ENCODE results near the gene SGSM2.

Gene SGSM2

DNA sequence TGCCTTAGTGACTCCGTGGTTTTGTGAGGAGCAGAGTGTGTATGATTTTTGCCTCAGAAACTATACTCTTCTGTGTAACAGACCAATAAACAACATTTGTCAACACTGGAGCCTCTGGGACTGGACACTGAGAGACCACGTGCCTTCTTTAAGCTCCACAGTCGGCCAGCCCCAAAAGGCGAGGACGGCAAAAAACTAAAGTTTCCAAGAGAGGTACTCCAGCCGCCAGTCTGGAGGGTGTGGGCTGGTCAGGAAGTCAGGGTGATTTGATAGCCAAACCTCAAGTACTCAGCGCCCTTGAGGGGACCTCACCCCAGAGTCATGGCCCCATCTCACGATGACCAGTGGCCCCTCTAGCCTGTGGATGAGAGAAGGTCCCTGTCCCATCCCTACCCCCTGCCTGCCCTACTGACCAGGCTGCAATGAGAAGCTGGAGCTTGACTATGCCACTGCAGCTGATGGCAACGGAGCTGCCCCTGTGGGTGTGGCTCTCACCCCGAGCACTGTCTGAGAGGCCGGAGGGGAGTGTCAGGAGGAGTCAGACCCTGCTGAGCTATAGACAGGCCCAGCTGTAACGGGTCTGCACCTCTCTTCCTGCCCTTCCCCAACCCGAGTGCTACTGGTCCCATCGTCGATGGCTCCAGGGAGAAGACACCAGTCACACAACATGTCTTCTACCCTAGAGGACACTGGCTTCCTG is 43.8 kb downstream of the SGSM2 start:
- peaks cover 0 to 29% (median 0%) of the 10 kb centered on the region in 11 experiments; a peak in 6 of 22 replicates for H4K20me1 ChIP-seq
- no peak for TF ChIP-seq Cebpa-rat (IDR thresholded peaks at IDR 0.05)
- peak overlapping the region in 10 of 11 experiments; percentile 3 to 52 (median 41); a peak in 10 of 22 replicates for H3K9ac ChIP-seq
- peaks cover 6 to 54% (median 24%) of the 10 kb centered on the region in 10 experiments; a peak in 18 of 20 replicates for H3K4me1 ChIP-seq
- peaks cover 49 to 84% (median 65%) of the 10 kb centered on the region in 11 experiments for H3K36me3 ChIP-seq
- H3K4me3 ChIP-seq = no peak overlapping the region
- no peaks in the 10 kb centered on the region for H3K9me3 ChIP-seq (replicated peaks in 1 of 11)
- no peak overlapping the region for H3K4me2 ChIP-seq
- H3K27me3 ChIP-seq = no peaks in the 10 kb centered on the region
- H3K27ac ChIP-seq = peak overlapping the region in 6 of 11 experiments; percentile 30 to 73 (median 43); a peak in 11 of 22 replicates

DNA sequence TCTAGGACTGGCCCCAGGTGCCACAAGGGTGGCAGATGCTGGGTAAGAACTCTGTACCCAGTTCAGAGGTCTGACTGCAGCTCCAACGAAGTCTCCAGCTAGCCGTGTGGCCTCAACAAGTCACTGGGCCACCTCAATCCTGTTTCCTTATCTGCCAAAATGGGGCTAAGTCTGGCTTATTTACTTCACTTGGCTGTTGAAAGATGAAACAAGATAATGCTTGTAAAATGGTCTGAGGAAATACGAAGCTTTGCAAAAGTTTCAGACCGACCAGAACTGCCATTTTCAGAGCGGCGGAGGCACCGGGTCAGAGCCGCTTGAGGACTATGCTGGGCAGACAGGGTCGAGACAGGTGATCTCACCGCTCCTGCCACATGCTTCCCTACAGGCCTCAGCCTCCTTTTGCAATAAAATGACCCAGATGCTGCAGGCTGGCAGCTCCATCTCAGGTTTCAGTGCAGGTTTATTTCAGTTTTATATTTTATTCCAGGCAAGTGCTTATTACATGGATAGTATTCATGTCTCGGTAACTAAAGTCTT is 46.4 kb downstream of the SGSM2 start:
- H3K9me3 ChIP-seq (replicated peaks in 1 of 11) = no peaks in the 10 kb centered on the region
- H4K20me1 ChIP-seq = peaks cover 0 to 34% (median 3%) of the 10 kb centered on the region in 11 experiments; a peak in 8 of 22 replicates
- no peak for TF ChIP-seq Cebpa-rat (IDR thresholded peaks at IDR 0.05)
- no peaks in the 10 kb centered on the region for H3K27me3 ChIP-seq
- H3K36me3 ChIP-seq = peaks cover 55 to 83% (median 67%) of the 10 kb centered on the region in 11 experiments
- H3K4me3 ChIP-seq = no peak overlapping the region
- H3K9ac ChIP-seq = peak overlapping the region; percentile 19 to 72 (median 55); a peak in 19 of 22 replicates
- H3K4me1 ChIP-seq = peaks cover 6 to 74% (median 42%) of the 10 kb centered on the region in 10 experiments; a peak in 19 of 20 replicates
- H3K27ac ChIP-seq = peak overlapping the region in 10 of 11 experiments; percentile 35 to 73 (median 62); a peak in 19 of 22 replicates
- peak overlapping the region in 7 of 11 experiments; percentile 44 to 76 (median 53); a peak in 9 of 22 replicates for H3K4me2 ChIP-seq

DNA sequence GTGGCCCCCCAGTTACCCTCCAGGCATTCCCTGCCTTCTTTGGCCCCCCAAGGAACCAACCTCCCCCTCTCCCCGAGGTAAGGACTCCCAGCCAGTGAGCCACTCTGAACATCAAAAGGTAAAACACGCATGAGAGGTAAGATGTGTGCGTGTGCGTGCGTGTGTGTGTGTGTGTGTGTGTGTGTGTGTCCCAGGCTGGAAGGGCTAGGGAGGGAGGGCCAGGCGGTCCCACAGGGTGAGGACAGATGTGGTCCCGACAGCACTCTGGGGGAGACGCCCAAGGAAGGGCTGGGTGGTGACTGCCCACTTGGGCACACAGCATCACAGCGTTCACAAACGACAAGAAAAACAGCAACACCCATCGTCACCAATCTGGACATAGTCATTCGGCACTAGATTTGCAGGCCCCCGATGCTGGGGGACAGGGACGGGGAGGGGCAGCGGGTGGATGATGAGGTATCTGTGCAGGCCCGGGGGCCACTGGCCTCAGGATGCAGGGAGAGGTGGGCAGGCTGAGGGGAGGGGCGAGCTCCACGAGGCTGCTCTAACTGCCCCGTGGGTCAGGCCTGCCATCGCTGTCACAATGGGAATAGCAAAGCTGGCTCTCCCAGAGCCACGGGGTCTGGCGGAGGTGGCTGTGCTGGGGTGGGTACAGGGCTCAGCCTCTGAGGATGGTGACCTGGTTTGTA is 47.3 kb downstream of the SGSM2 start:
- no peak for TF ChIP-seq Cebpa-rat (IDR thresholded peaks at IDR 0.05)
- Histone ChIP-seq H3K27ac (peak overlapping the region in 6 of 11 experiments; percentile 14 to 73 (median 34); a peak in 6 of 22 replicates), H3K9ac (peak overlapping the region in 7 of 11 experiments; percentile 22 to 72 (median 42); a peak in 10 of 22 replicates)

DNA sequence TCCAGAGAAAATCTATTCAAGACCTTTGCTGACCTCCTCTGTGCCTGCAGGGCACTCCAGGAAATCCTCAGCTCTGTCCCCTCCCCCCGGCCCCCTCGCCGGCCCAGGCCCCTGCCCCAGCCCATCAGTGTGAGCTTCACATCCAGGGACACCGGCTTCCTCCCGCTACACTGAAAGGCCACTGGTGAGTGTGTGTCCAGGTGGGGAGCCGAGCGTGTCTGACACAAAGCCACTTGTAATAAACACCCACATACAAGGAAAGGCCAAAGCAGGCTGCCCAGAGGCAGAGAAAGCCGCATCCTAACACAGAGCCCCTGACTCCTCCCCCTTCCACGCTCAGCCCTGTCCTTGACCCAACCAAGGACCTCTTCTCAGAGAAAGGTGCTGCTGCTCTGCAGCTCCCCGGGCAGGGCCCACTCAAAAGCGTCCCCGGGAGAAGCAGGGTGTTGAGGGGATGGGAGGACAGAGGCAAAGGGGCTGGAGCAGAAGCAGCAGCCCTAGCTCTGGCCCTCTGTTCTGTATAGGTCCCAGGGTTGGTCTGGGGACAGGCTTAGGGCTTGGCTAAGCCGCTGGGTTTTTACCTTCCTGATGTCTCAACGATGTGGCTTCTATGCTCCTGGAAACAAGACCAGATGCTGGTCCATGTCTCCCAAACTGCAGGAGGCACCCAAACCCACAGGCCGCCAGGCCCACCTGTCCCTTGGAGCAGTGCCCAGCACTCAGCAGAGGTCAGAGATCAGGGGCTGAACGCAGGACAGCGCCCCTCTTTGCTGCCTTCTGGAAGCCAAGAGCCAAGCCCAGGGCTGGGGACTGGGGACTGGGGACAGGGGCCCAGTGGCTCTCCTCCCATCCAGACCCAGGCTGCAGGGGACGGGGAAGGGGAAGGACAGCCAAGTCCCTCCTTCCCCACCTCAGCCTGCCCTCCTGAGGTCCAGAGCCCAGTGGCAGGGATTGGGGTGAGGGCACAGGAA is 48.2 kb downstream of the SGSM2 start:
- TF ChIP-seq Cebpa-rat (IDR thresholded peaks at IDR 0.05) = no peak
- peaks cover 40 to 80% (median 58%) of the 10 kb centered on the region in 11 experiments for H3K36me3 ChIP-seq
- peak overlapping the region in 6 of 11 experiments; percentile 9 to 39 (median 18); a peak in 4 of 22 replicates for H3K4me2 ChIP-seq
- peak overlapping the region in 10 of 11 experiments; percentile 23 to 72 (median 41); a peak in 14 of 22 replicates for H3K9ac ChIP-seq
- H4K20me1 ChIP-seq = peaks cover 0 to 38% (median 3%) of the 10 kb centered on the region in 11 experiments; a peak in 8 of 22 replicates
- no peaks in the 10 kb centered on the region for H3K9me3 ChIP-seq (replicated peaks in 1 of 11)
- H3K4me1 ChIP-seq = peaks cover 12 to 89% (median 55%) of the 10 kb centered on the region in 10 experiments
- no peaks in the 10 kb centered on the region for H3K27me3 ChIP-seq
- H3K27ac ChIP-seq = peak overlapping the region in 10 of 11 experiments; percentile 9 to 52 (median 40); a peak in 13 of 22 replicates
- H3K4me3 ChIP-seq = no peak overlapping the region

More for the DNA sequence above, 47.3 kb downstream of the SGSM2 start:
- Histone ChIP-seq H3K9me3 (replicated peaks in 1 of 11) (no peaks in the 10 kb centered on the region), H3K36me3 (peaks cover 46 to 80% (median 65%) of the 10 kb centered on the region in 11 experiments), H4K20me1 (peaks cover 0 to 38% (median 3%) of the 10 kb centered on the region in 11 experiments; a peak in 8 of 22 replicates), H3K27me3 (no peaks in the 10 kb centered on the region), H3K4me1 (peaks cover 6 to 83% (median 47%) of the 10 kb centered on the region in 10 experiments; a peak in 19 of 20 replicates), H3K4me2 (no peak overlapping the region), H3K4me3 (no peak overlapping the region)

DNA sequence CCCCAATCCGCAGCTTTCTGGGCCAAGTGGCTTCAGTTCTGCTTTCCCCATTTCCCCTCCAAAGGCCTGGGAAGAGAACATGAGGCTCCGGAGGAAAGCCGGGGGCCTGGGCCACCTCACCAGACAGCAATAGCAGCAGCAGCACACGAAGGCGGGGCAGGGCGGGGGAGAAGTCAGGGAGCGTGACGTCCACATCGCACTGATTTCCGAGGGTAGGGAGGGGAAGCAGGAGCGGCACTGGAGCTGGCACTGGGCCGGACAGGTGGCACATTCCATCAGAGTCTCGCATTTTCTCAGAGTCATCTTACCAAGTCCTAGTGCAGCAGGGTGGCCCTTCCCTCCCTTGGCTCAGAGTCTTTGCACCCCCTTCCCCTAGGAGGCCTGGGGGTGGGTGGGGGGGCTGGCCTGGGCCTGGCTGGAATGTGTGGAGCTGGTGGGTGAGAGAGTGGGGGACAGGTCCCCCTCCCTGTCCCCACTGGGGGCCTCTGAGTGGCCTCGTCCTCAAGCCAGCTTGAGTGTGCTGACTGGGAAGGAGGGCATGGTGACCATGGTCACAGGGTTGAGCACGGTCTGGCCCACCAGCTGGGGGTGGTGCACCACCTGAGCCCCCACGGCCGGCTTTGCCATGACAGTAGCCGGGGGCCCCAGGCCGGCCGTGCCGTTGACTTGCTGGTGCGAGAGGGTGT is 49.2 kb downstream of the SGSM2 start:
- Histone ChIP-seq H3K9me3 (replicated peaks in 1 of 11) (no peaks in the 10 kb centered on the region), H3K27me3 (no peaks in the 10 kb centered on the region), H3K4me2 (peak overlapping the region in 6 of 11 experiments; percentile 25 to 39 (median 36); a peak in 8 of 22 replicates), H3K4me1 (peaks cover 22 to 89% (median 61%) of the 10 kb centered on the region in 10 experiments), H3K36me3 (peaks cover 30 to 70% (median 48%) of the 10 kb centered on the region in 11 experiments), H3K27ac (peak overlapping the region in 9 of 11 experiments; percentile 9 to 52 (median 41); a peak in 12 of 22 replicates), H3K4me3 (no peak overlapping the region), H4K20me1 (peaks cover 0 to 38% (median 3%) of the 10 kb centered on the region in 11 experiments; a peak in 8 of 22 replicates), H3K9ac (peak overlapping the region in 10 of 11 experiments; percentile 19 to 62 (median 41); a peak in 12 of 22 replicates)
- no peak for TF ChIP-seq Cebpa-rat (IDR thresholded peaks at IDR 0.05)

DNA sequence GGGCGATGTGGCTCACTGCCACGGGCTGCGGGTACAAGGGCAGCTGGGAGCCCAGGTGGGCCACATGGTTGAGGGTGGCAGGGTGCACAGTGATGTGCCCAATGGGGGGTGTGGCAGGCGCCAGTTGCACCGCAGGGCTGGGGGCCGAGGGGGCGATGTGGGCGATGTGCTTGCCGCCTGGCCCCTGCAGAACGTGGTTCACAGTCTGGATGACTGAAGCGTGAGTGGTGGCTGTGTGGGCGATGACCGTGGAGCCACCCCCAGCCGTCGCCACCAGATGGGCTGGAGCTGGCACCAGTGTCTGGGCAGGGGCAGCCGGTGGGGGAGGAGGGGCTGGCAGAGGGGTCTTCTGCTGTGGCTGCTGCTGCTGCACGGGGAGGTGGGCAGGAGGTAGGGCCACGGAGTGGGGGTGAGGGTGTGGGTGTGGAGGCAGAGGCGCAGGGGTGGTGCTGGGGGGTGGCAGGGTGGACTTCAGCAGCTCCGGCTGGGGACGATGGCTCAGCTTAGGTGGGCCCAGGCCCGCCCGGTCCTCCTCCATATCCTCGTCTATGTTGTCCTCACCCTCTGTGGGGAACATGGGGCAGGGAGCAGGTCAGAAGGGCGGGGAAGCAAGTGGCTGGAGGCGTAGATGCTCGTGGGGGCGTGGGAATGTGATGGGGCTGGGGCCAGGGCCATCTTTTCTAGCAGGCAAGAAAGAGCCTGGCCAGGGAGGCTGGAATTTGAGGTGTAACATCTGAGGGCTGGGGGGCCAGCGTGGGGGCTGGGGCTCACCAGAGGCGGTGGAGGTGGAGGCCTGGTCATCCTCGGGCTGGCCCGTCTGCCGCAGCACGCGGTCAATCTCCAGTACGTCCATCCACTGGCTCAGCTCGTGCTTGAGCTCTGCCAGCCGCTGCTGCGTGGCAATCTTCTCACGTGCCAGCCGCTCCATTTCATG is 50.1 kb downstream of the SGSM2 start:
- no peak for TF ChIP-seq Cebpa-rat (IDR thresholded peaks at IDR 0.05)
- Histone ChIP-seq H3K27me3 (no peaks in the 10 kb centered on the region), H3K9ac (peak overlapping the region in 2 of 11 experiments; percentile 31 to 35; a peak in 2 of 22 replicates), H3K4me2 (peak overlapping the region in 6 of 11 experiments; percentile 25 to 37 (median 36); a peak in 7 of 22 replicates), H3K36me3 (peaks cover 23 to 62% (median 46%) of the 10 kb centered on the region in 11 experiments; a peak in 21 of 22 replicates), H3K4me3 (no peak overlapping the region), H3K4me1 (peaks cover 29 to 90% (median 66%) of the 10 kb centered on the region in 10 experiments), H3K9me3 (replicated peaks in 1 of 11) (no peaks in the 10 kb centered on the region), H3K27ac (peak overlapping the region in 7 of 11 experiments; percentile 7 to 100 (median 51); a peak in 8 of 22 replicates), H4K20me1 (peaks cover 0 to 33% (median 3%) of the 10 kb centered on the region in 11 experiments; a peak in 7 of 22 replicates)
